ENCODE data around the gene GSTO1.

GSTO1 gene

DNA sequence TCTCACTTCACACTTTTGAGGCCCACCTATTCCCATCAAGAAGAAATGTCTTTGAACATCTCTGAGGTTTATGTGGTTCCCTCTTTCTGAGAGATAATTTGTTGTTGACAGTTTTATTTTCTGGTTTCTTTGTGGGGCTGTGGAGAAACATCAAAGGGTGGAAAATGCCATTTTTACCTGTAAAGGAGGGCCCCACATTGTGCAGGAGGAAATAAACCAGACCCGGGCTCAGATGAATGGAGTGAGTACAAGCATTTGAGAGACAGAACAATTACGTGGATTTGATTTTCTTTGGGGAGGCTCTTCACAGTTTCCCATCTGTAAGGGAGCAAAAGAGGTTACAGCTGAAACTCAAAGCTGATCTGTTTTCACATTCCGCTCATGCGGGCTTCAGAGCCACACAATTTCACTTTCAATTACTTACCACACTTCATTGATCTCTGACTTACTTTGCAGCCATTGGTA, 53.8 kb downstream of the GSTO1 start (continued):
- TF ChIP-seq, protein P1, sequence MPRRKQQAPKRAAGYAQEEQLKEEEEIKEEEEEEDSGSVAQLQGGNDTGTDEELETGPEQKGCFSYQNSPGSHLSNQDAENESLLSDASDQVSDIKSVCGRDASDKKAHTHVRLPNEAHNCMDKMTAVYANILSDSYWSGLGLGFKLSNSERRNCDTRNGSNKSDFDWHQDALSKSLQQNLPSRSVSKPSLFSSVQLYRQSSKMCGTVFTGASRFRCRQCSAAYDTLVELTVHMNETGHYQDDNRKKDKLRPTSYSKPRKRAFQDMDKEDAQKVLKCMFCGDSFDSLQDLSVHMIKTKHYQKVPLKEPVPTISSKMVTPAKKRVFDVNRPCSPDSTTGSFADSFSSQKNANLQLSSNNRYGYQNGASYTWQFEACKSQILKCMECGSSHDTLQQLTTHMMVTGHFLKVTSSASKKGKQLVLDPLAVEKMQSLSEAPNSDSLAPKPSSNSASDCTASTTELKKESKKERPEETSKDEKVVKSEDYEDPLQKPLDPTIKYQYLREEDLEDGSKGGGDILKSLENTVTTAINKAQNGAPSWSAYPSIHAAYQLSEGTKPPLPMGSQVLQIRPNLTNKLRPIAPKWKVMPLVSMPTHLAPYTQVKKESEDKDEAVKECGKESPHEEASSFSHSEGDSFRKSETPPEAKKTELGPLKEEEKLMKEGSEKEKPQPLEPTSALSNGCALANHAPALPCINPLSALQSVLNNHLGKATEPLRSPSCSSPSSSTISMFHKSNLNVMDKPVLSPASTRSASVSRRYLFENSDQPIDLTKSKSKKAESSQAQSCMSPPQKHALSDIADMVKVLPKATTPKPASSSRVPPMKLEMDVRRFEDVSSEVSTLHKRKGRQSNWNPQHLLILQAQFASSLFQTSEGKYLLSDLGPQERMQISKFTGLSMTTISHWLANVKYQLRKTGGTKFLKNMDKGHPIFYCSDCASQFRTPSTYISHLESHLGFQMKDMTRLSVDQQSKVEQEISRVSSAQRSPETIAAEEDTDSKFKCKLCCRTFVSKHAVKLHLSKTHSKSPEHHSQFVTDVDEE (CRISPR knock-in tag; IDR thresholded peaks at IDR 0.05): no peak
- TF ChIP-seq ISL1 (CRISPR knock-in tag; IDR thresholded peaks at IDR 0.05) (no peak), ESRRG (CRISPR knock-in tag; IDR thresholded peaks at IDR 0.05) (no peak), ZFP30 (CRISPR knock-in tag; IDR thresholded peaks at IDR 0.05) (no peak), ZNF8 (CRISPR knock-in tag; IDR thresholded peaks at IDR 0.05) (no peak), CSDC2 (CRISPR knock-in tag; IDR thresholded peaks at IDR 0.05) (no peak), GLIS3 (CRISPR knock-in tag; IDR thresholded peaks at IDR 0.05) (no peak)
- TF ChIP-seq, protein P2, sequence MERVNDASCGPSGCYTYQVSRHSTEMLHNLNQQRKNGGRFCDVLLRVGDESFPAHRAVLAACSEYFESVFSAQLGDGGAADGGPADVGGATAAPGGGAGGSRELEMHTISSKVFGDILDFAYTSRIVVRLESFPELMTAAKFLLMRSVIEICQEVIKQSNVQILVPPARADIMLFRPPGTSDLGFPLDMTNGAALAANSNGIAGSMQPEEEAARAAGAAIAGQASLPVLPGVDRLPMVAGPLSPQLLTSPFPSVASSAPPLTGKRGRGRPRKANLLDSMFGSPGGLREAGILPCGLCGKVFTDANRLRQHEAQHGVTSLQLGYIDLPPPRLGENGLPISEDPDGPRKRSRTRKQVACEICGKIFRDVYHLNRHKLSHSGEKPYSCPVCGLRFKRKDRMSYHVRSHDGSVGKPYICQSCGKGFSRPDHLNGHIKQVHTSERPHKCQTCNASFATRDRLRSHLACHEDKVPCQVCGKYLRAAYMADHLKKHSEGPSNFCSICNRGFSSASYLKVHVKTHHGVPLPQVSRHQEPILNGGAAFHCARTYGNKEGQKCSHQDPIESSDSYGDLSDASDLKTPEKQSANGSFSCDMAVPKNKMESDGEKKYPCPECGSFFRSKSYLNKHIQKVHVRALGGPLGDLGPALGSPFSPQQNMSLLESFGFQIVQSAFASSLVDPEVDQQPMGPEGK (CRISPR knock-in tag; IDR thresholded peaks at IDR 0.05; ENCODE audit: borderline replicate concordance): no peak

DNA sequence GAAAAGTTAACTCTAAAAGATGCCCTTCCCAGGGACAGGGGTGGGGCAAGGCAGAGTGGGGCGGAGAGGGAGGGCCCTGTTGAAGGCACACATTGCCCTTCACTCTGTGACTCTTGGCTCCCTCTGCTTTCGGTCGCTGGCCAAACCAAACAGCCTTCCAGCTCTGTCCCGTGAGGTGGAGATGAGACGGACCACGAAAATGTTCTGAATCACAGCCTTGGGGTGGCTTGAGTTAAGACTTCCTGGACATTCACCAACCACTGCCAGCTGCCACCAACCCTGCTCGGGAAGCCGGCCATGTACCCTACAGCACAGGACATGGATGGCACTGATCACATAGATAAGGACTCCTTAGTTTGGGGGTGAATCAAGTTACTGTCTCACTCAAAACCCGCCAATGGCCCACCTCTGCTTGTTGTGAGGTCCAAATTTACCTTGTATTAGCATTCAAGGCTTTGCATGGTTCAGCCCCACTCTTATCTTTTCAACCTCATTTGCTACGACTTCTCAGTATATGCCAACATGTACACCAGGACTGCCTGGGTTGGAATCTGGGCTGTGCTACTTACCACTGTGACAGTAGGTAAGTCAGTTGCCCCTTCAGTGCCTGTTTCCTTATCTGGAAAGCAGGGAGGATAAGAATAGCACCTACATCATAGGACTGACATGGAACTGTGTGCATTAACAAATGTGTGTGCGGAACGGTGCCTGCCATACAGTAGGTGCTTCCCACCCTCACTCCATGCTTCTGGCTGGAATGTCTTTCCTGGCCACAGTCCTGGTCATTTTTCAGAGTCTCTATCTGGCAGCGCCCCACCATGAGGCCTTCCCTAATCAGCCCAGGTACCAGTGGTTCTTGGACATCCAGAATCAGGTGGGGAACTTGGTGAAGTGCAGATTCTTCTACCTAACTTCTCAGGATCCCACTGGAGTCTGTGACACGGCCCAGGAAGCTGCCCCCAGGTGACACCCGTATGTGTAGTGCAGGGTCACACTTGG, 55.6 kb downstream of the GSTO1 start:
- peak; percentile 38 for ATAC-seq
- TF ChIP-seq ZFP3 (CRISPR knock-in tag; IDR thresholded peaks at IDR 0.05) (no peak), ZNF70 (CRISPR knock-in tag; IDR thresholded peaks at IDR 0.05) (no peak), OSR1 (CRISPR knock-in tag; IDR thresholded peaks at IDR 0.05) (no peak), SNAI2 (CRISPR knock-in tag; IDR thresholded peaks at IDR 0.05) (no peak), BACH2 (CRISPR knock-in tag; IDR thresholded peaks at IDR 0.05; ENCODE audit: borderline replicate concordance) (no peak), ESRRG (CRISPR knock-in tag; IDR thresholded peaks at IDR 0.05) (no peak), PPARA (CRISPR knock-in tag; IDR thresholded peaks at IDR 0.05; ENCODE audit: borderline replicate concordance) (no peak), RARB (CRISPR knock-in tag; IDR thresholded peaks at IDR 0.05) (no peak), ZC3H10 (CRISPR knock-in tag; IDR thresholded peaks at IDR 0.05) (no peak), ZFP30 (CRISPR knock-in tag; IDR thresholded peaks at IDR 0.05) (no peak), GLIS3 (CRISPR knock-in tag; IDR thresholded peaks at IDR 0.05) (no peak), ZNF565 (CRISPR knock-in tag; conservative IDR thresholded peaks at IDR 0.05; ENCODE audit: low read depth) (no peak), ZNF8 (CRISPR knock-in tag; IDR thresholded peaks at IDR 0.05) (no peak)
- TF ChIP-seq, protein P3, sequence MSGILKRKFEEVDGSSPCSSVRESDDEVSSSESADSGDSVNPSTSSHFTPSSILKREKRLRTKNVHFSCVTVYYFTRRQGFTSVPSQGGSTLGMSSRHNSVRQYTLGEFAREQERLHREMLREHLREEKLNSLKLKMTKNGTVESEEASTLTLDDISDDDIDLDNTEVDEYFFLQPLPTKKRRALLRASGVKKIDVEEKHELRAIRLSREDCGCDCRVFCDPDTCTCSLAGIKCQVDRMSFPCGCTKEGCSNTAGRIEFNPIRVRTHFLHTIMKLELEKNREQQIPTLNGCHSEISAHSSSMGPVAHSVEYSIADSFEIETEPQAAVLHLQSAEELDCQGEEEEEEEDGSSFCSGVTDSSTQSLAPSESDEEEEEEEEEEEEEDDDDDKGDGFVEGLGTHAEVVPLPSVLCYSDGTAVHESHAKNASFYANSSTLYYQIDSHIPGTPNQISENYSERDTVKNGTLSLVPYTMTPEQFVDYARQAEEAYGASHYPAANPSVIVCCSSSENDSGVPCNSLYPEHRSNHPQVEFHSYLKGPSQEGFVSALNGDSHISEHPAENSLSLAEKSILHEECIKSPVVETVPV (CRISPR knock-in tag; IDR thresholded peaks at IDR 0.05): no peak
- TF ChIP-seq, protein P1 (CRISPR knock-in tag; IDR thresholded peaks at IDR 0.05): no peak
- TF ChIP-seq, protein P4, sequence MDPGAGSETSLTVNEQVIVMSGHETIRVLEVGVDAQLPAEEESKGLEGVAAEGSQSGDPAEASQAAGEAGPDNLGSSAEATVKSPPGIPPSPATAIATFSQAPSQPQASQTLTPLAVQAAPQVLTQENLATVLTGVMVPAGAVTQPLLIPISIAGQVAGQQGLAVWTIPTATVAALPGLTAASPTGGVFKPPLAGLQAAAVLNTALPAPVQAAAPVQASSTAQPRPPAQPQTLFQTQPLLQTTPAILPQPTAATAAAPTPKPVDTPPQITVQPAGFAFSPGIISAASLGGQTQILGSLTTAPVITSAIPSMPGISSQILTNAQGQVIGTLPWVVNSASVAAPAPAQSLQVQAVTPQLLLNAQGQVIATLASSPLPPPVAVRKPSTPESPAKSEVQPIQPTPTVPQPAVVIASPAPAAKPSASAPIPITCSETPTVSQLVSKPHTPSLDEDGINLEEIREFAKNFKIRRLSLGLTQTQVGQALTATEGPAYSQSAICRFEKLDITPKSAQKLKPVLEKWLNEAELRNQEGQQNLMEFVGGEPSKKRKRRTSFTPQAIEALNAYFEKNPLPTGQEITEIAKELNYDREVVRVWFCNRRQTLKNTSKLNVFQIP (CRISPR knock-in tag; IDR thresholded peaks at IDR 0.05; ENCODE audit: borderline replicate concordance, low read depth): no peak
